Upper lobe of left lung (tissue), 4 donors: Measurements from ENCODE around the gene IFIH1.

Experiments used
- POLR2AphosphoS5 ChIP-seq, 2 donors: sonication (generic); formaldehyde crosslinking; IDR thresholded peaks; one replicate each; pipeline ENCODE4 v1.5.1; 2017; ENCODE audit warnings: antibody characterized with exemption in 2 of 2
- TF ChIP-seq, protein P1 (sequence below), 6 experiments: fragments of 450-650 bp in 4 of 6; fragments of 200-600 bp in 2 of 6; sonication (generic) in 2 of 6; IDR thresholded peaks; one replicate each; pipeline ENCODE4 v1.5.1; 2016 to 2019; ENCODE audit warnings: antibody characterized with exemption in 6 of 6

DNA sequence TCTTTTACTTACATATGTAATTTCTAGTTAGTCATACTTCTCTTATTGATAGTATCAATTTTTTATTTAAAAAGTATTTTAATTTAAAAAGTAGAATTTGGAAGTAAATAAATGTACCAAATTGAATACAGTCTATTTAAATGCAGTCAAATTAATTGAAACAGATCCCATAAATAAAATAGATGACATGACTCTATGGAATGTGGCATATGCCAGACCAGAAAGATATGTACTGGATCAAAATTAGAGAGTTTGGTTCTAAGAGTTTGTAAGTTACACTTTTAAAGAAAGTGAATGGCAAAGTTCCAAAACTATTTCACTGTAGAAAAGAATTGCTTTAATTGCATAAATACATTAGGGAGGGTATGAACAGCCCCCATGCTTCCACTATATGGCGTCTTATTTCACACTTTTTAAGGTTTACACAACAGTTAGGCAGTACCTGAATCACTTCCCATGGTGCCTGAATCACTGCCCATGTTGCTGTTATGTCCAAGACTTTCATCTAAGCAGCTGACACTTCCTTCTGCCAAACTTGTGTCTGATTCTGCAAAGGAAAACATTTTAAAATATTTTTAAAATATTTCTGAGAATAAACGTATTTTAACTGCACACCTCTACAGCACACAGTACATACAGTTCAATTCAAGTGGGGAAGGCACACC, 25.2 kb downstream of the IFIH1 start:
- TF ChIP-seq, protein P1, sequence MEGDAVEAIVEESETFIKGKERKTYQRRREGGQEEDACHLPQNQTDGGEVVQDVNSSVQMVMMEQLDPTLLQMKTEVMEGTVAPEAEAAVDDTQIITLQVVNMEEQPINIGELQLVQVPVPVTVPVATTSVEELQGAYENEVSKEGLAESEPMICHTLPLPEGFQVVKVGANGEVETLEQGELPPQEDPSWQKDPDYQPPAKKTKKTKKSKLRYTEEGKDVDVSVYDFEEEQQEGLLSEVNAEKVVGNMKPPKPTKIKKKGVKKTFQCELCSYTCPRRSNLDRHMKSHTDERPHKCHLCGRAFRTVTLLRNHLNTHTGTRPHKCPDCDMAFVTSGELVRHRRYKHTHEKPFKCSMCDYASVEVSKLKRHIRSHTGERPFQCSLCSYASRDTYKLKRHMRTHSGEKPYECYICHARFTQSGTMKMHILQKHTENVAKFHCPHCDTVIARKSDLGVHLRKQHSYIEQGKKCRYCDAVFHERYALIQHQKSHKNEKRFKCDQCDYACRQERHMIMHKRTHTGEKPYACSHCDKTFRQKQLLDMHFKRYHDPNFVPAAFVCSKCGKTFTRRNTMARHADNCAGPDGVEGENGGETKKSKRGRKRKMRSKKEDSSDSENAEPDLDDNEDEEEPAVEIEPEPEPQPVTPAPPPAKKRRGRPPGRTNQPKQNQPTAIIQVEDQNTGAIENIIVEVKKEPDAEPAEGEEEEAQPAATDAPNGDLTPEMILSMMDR (IDR thresholded peaks at IDR 0.05), result no peak
- TF ChIP-seq POLR2AphosphoS5 (IDR thresholded peaks at IDR 0.05), result no peak
